Esophagus (tissue), 2 donors: Measurements from ENCODE around the gene MICU2. TPM values are rescaled to one million over a fixed set of nuclear protein-coding genes. Genes with fewer than 3 reads are reported as not detected.

Experiments used
- H3K27ac ChIP-seq, 2 donors: one replicate each; pipeline ENCODE4 v1.5.1; 2013; ENCODE audit warnings: low read depth in 2 of 2, mild to moderate bottlenecking in 2 of 2, inconsistent platforms in 1 of 2, low read length in 1 of 2, moderate library complexity in 1 of 2
- H3K27me3 ChIP-seq, 2 donors: one replicate each; pipeline ENCODE4 v1.6.1; 2013; ENCODE audit warnings: low read length in 2 of 2, control low read depth in 1 of 2, mild to moderate bottlenecking in 1 of 2; ENCODE audit not compliant: insufficient read depth in 2 of 2, control insufficient read depth in 1 of 2
- H3K36me3 ChIP-seq, 2 donors: one replicate each; pipeline ENCODE4 v1.6.1; 2013; ENCODE audit warnings: low read length in 1 of 2; ENCODE audit not compliant: control insufficient read depth in 2 of 2, insufficient read depth in 2 of 2
- H3K4me1 ChIP-seq, 2 donors: one replicate each; pipeline ENCODE4 v1.6.1; 2013; ENCODE audit warnings: low read length in 1 of 2; ENCODE audit not compliant: control insufficient read depth in 2 of 2, insufficient read depth in 2 of 2
- H3K4me3 ChIP-seq, 2 donors: one replicate each; pipeline ENCODE4 v1.5.1; 2013; ENCODE audit warnings: low read length in 2 of 2, mild to moderate bottlenecking in 2 of 2, low read depth in 1 of 2, moderate library complexity in 1 of 2
- H3K9me3 ChIP-seq, 2 donors: one replicate each; pipeline ENCODE4 v1.6.1; 2013; ENCODE audit warnings: mild to moderate bottlenecking in 2 of 2, low read depth in 1 of 2, low read length in 1 of 2, moderate library complexity in 1 of 2; ENCODE audit not compliant: control insufficient read depth in 2 of 2, insufficient read depth in 1 of 2
- WGBS, 2 donors: extraction: QIAGEN DNeasy Blood & Tissue Kit; methylation state at CpG; one replicate each; pipeline ENCODE4 v1.1.7; 2013; 5-methylcytosine and 5-hydroxymethylcytosine counted together
- polyA plus RNA-seq, 2 donors: library from polyadenylated mRNA; stranded (reverse); fragments of 200-250 nt; gene quantifications; one replicate each; pipeline ENCODE4 v1.2.3, GENCODE V29; 2013
- donor health status: healthy with polysubstance abuse.
- donor health status: Bipolar disorder and iron deficiency.

MICU2 gene
- polyA plus RNA-seq, 2 donors, result 23.6 to 26.3 TPM

GRCh38 chr13:21458813-21459701, 144.9 kb downstream of the MICU2 start, which contains the start of gene ZDHHC20:
ZDHHC20 (minus strand) TSS chr13:21459303; CDS start chr13:21459171, 132 bp downstream.
- WGBS, 2 donors, result 0 to 1% methylated on average over 69 to 107 of the region's 107 CpGs
- peak within 1 kb of the TSS; percentile 87 to 94 for H3K27ac ChIP-seq
- H3K27me3 ChIP-seq, result no peaks in the 10 kb centered on the region
- no peaks in the 10 kb centered on the region for H3K4me1 ChIP-seq
- peak within 1 kb of the TSS; percentile 86 to 100 for H3K4me3 ChIP-seq
- H3K9me3 ChIP-seq, result no peaks in the 10 kb centered on the region
- no peaks in the 10 kb centered on the region for H3K36me3 ChIP-seq

- Histone ChIP-seq H3K9me3 (no peaks in the 10 kb centered on the region), H3K4me3 (peak overlapping the region; percentile 86 to 100), H3K27me3 (no peaks in the 10 kb centered on the region), H3K36me3 (no peaks in the 10 kb centered on the region), H3K4me1 (no peaks in the 10 kb centered on the region), H3K27ac (peak overlapping the region; percentile 87 to 94)
- WGBS, 2 donors, result 0 to 1% methylated on average over 16 of the region's 16 CpGs
These were observed 145.5 kb downstream of the MICU2 start for GRCh38 chr13:21458451-21458812.

- 90 to 91% methylated on average over 6 of the region's 6 CpGs for WGBS, 2 donors
- Histone ChIP-seq H3K27me3 (no peaks in the 10 kb centered on the region), H3K27ac (no peak overlapping the region)
These were observed 150.4 kb downstream of the MICU2 start for GRCh38 chr13:21453387-21454081.

GRCh38 chr13:21450936-21451335, 153.0 kb downstream of the MICU2 start:
- 86 to 88% methylated on average over 3 of the region's 3 CpGs for WGBS, 2 donors
- H3K27ac ChIP-seq, result no peak overlapping the region
- H3K27me3 ChIP-seq, result no peaks in the 10 kb centered on the region
- no peak overlapping the region for H3K4me3 ChIP-seq
- no peaks in the 10 kb centered on the region for H3K36me3 ChIP-seq
- no peaks in the 10 kb centered on the region for H3K9me3 ChIP-seq
- no peaks in the 10 kb centered on the region for H3K4me1 ChIP-seq

More at GRCh38 chr13:21453387-21454081, 150.4 kb downstream of the MICU2 start:
- Histone ChIP-seq H3K9me3 (no peaks in the 10 kb centered on the region), H3K4me1 (no peaks in the 10 kb centered on the region), H3K36me3 (no peaks in the 10 kb centered on the region), H3K4me3 (no peak overlapping the region)

- no peaks in the 10 kb centered on the region for H3K9me3 ChIP-seq
- H3K4me3 ChIP-seq, result no peak overlapping the region
- H3K27ac ChIP-seq, result no peak overlapping the region
- no peaks in the 10 kb centered on the region for H3K27me3 ChIP-seq
- H3K4me1 ChIP-seq, result no peaks in the 10 kb centered on the region
- H3K36me3 ChIP-seq, result no peaks in the 10 kb centered on the region
- WGBS, 2 donors, result 75 to 83% methylated on average over 2 of the region's 2 CpGs
These were observed 157.3 kb downstream of the MICU2 start for GRCh38 chr13:21446656-21447055.

- Histone ChIP-seq H3K27me3 (no peaks in the 10 kb centered on the region), H3K4me1 (no peaks in the 10 kb centered on the region), H3K4me3 (no peak overlapping the region), H3K9me3 (no peaks in the 10 kb centered on the region), H3K36me3 (no peaks in the 10 kb centered on the region), H3K27ac (no peak overlapping the region)
- 90% methylated on average over 6 of the region's 6 CpGs for WGBS, 2 donors
These were observed 158.2 kb downstream of the MICU2 start for GRCh38 chr13:21445759-21446158.

GRCh38 chr13:21443171-21443570, 160.8 kb downstream of the MICU2 start:
- Histone ChIP-seq H3K4me1 (no peaks in the 10 kb centered on the region), H3K36me3 (no peaks in the 10 kb centered on the region), H3K27ac (no peak overlapping the region), H3K27me3 (no peaks in the 10 kb centered on the region), H3K4me3 (no peak overlapping the region), H3K9me3 (peaks cover 0 to 2% of the 10 kb centered on the region in 2 donors)
- WGBS, 2 donors, result 79 to 88% methylated on average over 1 of the region's 1 CpG

Other genes with a start within 250 kb of the MICU2 start
- gene ZDHHC20, start 144.9 kb downstream of the MICU2 start, polyA plus RNA-seq, result 10 to 100 TPM; 20.3 to 27.9 TPM
- gene FGF9, start 66.9 kb upstream of the MICU2 start, polyA plus RNA-seq, result under 1 TPM; 0.02 TPM